HUES6 (cell line): Measurements from ENCODE around the gene DNAJC2.

Experiments used
- H3K27ac ChIP-seq: 2 replicates; pipeline ENCODE4 v1.7.0; 2013; ENCODE audit warnings: low read depth, mild to moderate bottlenecking, low read length, inconsistent platforms
- H3K27me3 ChIP-seq: 2 replicates; pipeline ENCODE4 v1.6.1; 2013; ENCODE audit warnings: low read length; ENCODE audit not compliant: control insufficient read depth, insufficient read depth
- H3K36me3 ChIP-seq: 2 replicates; pipeline ENCODE4 v1.6.1; 2013; ENCODE audit warnings: low read length; ENCODE audit not compliant: control insufficient read depth, insufficient read depth
- H3K4me1 ChIP-seq: 2 replicates; pipeline ENCODE4 v1.6.1; 2013; ENCODE audit warnings: low read length; ENCODE audit not compliant: control insufficient read depth, insufficient read depth
- H3K4me3 ChIP-seq: 2 replicates; pipeline ENCODE4 v1.5.1; 2013; ENCODE audit warnings: low read depth, low read length
- H3K9ac ChIP-seq: one replicate; pipeline ENCODE4 v1.6.1; 2013; ENCODE audit warnings: mild to moderate bottlenecking, low read length
- H3K9me3 ChIP-seq: 2 replicates; pipeline ENCODE4 v1.6.1; 2013; ENCODE audit warnings: low read depth, low read length; ENCODE audit not compliant: control insufficient read depth, insufficient read depth

DNAJC2 gene

GRCh38 chr7:103341466-103341865 lies 3.1 kb downstream of the DNAJC2 start:
- Histone ChIP-seq H3K9ac (no peak overlapping the region), H3K27ac (no peak overlapping the region), H3K4me3 (no peak overlapping the region), H3K27me3 (no peaks in the 10 kb centered on the region), H3K4me1 (no peaks in the 10 kb centered on the region), H3K36me3 (peaks cover 48% of the 10 kb centered on the region), H3K9me3 (no peaks in the 10 kb centered on the region)

GRCh38 chr7:103338864-103339263 lies 5.7 kb downstream of the DNAJC2 start:
- H3K4me3 ChIP-seq = no peak overlapping the region
- no peaks in the 10 kb centered on the region for H3K9me3 ChIP-seq
- H3K4me1 ChIP-seq = no peaks in the 10 kb centered on the region
- H3K27me3 ChIP-seq = no peaks in the 10 kb centered on the region
- H3K9ac ChIP-seq = no peak overlapping the region
- peaks cover 63% of the 10 kb centered on the region for H3K36me3 ChIP-seq
- H3K27ac ChIP-seq = no peak overlapping the region

DNA sequence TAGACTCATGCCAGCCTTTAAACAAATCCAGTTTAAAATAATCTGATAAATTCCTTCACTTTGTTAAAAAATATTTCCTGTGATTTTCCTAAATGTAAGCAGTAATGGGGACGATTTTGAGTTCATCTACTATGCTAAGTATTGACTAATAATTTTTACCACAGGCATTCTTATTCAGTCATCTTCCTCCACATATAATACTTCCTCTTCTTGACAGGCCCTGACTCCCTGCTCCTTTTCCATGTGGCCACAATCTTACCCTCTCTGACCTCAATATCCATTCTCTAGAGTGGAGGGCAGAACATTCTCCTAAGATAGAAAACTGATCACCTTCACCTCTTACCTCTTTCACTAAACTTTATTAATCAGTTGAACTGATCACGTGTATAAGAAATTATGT lies 7.8 kb downstream of the DNAJC2 start:
- H3K9me3 ChIP-seq = no peaks in the 10 kb centered on the region
- H3K27me3 ChIP-seq = no peaks in the 10 kb centered on the region
- H3K4me1 ChIP-seq = no peaks in the 10 kb centered on the region
- no peak overlapping the region for H3K27ac ChIP-seq
- H3K9ac ChIP-seq = no peak overlapping the region
- no peak overlapping the region for H3K4me3 ChIP-seq
- H3K36me3 ChIP-seq = peaks cover 73% of the 10 kb centered on the region

- Histone ChIP-seq H3K36me3 (peaks cover 69% of the 10 kb centered on the region), H3K4me3 (no peak overlapping the region)
Measured at GRCh38 chr7:103325744-103326143, 18.8 kb downstream of the DNAJC2 start.

DNA sequence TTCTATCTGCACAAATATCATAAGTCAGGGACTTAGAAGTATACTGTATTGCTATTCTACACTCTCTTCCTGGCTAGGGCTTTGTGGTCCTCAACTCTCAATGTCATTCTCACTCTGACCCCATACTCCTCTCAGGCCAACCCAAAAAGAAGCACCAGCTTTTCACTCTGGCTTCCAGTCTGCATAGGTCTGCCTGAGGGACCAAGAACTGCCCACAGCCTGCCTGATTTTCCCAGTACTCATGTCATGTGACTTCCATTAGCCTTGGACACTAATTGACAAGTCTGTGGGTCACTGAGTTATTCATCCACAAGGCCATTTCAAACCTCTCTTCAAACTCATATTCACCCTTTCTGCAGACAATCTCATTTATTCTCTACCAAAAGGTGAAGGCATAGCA lies 27.6 kb downstream of the DNAJC2 start:
- H3K4me1 ChIP-seq = no peaks in the 10 kb centered on the region
- peaks cover 97% of the 10 kb centered on the region for H3K36me3 ChIP-seq
- no peaks in the 10 kb centered on the region for H3K9me3 ChIP-seq
- H3K27me3 ChIP-seq = no peaks in the 10 kb centered on the region
- peak overlapping the region; percentile 11 for H3K9ac ChIP-seq
- H3K27ac ChIP-seq = no peak overlapping the region
- no peak overlapping the region for H3K4me3 ChIP-seq

More at GRCh38 chr7:103325744-103326143, 18.8 kb downstream of the DNAJC2 start:
- H3K27ac ChIP-seq = no peak overlapping the region
- H3K9ac ChIP-seq = no peak overlapping the region
- no peaks in the 10 kb centered on the region for H3K9me3 ChIP-seq
- peaks cover 4% of the 10 kb centered on the region; the same call in 1 of the 2 replicates for H3K4me1 ChIP-seq
- no peaks in the 10 kb centered on the region for H3K27me3 ChIP-seq

- Histone ChIP-seq H3K4me3 (no peak overlapping the region), H3K27me3 (no peaks in the 10 kb centered on the region), H3K27ac (no peak overlapping the region), H3K9ac (no peak overlapping the region), H3K4me1 (no peaks in the 10 kb centered on the region), H3K36me3 (peaks cover 97% of the 10 kb centered on the region), H3K9me3 (no peaks in the 10 kb centered on the region)
Measured at GRCh38 chr7:103316380-103316941, 28.1 kb downstream of the DNAJC2 start.

- Histone ChIP-seq H3K4me1 (no peaks in the 10 kb centered on the region), H3K36me3 (peaks cover 100% of the 10 kb centered on the region), H3K4me3 (no peak overlapping the region), H3K27ac (no peak overlapping the region), H3K9me3 (no peaks in the 10 kb centered on the region), H3K27me3 (no peaks in the 10 kb centered on the region), H3K9ac (no peak overlapping the region)
Measured at GRCh38 chr7:103314852-103315251, 29.7 kb downstream of the DNAJC2 start.

DNA sequence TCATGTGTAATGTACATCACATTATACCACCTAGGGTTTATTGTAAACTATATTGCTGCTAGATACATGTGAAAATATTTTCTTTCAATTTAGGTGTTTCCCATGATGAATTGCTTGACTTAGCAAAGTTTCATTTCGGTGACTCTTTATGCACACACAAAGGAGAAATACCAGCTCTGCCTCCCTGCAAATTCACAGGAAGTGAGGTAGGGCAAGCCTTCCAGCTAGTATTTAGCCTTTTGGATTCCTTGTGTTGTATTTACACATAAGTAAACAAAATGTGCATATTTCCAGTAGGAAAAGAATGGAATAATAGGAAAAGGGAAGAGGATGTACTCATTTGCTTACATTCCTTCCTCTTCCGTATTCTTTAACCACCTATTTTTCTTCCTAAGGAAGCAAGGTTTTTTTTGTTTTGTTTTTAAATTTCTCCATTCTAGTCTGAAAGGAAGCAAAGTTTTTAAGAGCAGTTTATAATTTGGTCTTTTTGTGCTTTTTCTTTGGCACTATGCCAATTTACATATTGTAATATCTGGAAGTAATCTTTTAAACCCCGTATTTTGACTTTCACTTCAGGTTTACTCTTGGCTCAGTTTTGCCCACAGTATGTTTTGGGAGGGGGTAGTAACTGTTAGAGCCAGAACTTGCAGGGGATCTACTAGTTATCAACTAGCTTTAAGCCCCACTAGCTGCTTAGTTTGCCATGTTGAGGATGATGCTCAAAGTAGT lies 36.9 kb downstream of the DNAJC2 start:
- Histone ChIP-seq H3K9ac (no peak overlapping the region), H3K9me3 (no peaks in the 10 kb centered on the region), H3K27ac (no peak overlapping the region), H3K36me3 (peaks cover 96% of the 10 kb centered on the region), H3K4me1 (no peaks in the 10 kb centered on the region), H3K4me3 (no peak overlapping the region), H3K27me3 (no peaks in the 10 kb centered on the region)

DNA sequence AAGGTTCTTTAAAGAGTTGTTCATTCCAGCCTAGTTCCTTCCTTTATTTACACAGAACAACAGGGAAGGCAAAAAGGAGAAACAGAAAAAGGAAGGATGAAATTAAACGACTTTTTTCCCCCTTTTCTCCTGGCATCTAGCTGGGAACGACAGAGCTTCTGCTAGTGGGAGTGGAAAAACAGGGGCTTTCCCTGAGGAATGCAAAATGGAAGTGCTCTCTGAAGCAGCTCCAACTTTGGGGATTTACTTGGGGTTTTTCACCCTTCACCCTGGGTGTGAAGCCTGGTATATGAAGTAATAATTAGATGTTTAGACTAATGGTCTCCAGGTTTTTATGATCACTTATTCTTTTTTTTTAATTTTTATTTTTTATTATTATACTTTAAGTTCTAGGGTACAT lies 43.1 kb downstream of the DNAJC2 start:
- no peaks in the 10 kb centered on the region for H3K27me3 ChIP-seq
- no peak overlapping the region for H3K4me3 ChIP-seq
- H3K36me3 ChIP-seq = peaks cover 79% of the 10 kb centered on the region
- H3K9me3 ChIP-seq = no peaks in the 10 kb centered on the region
- no peak overlapping the region for H3K9ac ChIP-seq
- H3K4me1 ChIP-seq = peaks cover 6% of the 10 kb centered on the region; the same call in 1 of the 2 replicates
- no peak overlapping the region for H3K27ac ChIP-seq

DNA sequence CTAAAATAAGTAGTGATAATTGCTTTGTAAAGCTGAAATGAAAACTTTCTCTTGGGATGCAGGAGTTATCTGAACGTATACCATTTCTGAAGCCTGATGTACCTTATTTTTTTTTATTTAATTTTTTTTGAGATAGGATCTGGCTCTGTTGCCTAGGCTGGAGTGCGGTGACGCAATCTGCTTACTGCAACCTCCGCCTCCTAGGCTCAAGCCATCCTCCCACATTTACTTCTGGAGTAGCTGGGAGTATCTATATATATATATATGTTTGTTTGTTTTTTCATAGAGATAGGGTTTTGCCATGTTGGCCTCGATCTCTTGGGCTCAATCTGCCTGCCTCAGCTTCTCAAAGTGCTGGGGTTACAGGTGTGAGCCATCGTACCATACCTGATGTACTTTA lies 44.9 kb downstream of the DNAJC2 start:
- H3K9me3 ChIP-seq = no peaks in the 10 kb centered on the region
- H3K27ac ChIP-seq = no peak overlapping the region
- no peak overlapping the region for H3K9ac ChIP-seq
- peaks cover 61% of the 10 kb centered on the region for H3K36me3 ChIP-seq
- no peaks in the 10 kb centered on the region for H3K27me3 ChIP-seq
- peaks cover 6% of the 10 kb centered on the region; the same call in 1 of the 2 replicates for H3K4me1 ChIP-seq
- no peak overlapping the region for H3K4me3 ChIP-seq

GRCh38 chr7:103297837-103298179 lies 46.8 kb downstream of the DNAJC2 start:
- H3K9me3 ChIP-seq = no peaks in the 10 kb centered on the region
- peak overlapping the region; percentile 96 for H3K9ac ChIP-seq
- no peaks in the 10 kb centered on the region for H3K27me3 ChIP-seq
- H3K27ac ChIP-seq = peak overlapping the region; percentile 86; the same call in 1 of the 2 replicates
- peaks cover 6% of the 10 kb centered on the region; the same call in 1 of the 2 replicates for H3K4me1 ChIP-seq
- peak overlapping the region; percentile 90 for H3K4me3 ChIP-seq
- H3K36me3 ChIP-seq = peaks cover 43% of the 10 kb centered on the region
